Left ventricle myocardium superior (tissue), 1 donor: ENCODE data around the gene SLC23A2. TPM values are rescaled to one million over a fixed set of nuclear protein-coding genes. Genes with fewer than 3 reads are reported as not detected.

Experiments used
- ATAC-seq: fragments of 200-7000 bp; cut with Tn5 transposase; one replicate; pipeline ENCODE4 v1.9.1; 2020; ENCODE audit warnings: mild to moderate bottlenecking, moderate library complexity
- DNase-seq: peaks from one replicate; pipeline ENCODE4 v3.0.0-alpha.2; 2020
- intact Hi-C: fragments of 100-400 bp; cut with micrococcal nuclease; formaldehyde crosslinking; loops from one replicate; pipeline ENCODE4 v1.11.0; 2022
- total RNA-seq: library from RNA; stranded (reverse); fragmentation: NEBNext Ultra II Directional; extraction: Animal tissue kit (Norgen Biotek cat#: 25700); gene quantifications from one replicate; pipeline ENCODE4 v1.2.1, GENCODE V29; 2021
- donor health status: DM: no; HTN: yes; CAD: no; lungs with severe emphysema.

SLC23A2 gene
- total RNA-seq, 1 donor from 2014 or later: 6.4 TPM

DNA sequence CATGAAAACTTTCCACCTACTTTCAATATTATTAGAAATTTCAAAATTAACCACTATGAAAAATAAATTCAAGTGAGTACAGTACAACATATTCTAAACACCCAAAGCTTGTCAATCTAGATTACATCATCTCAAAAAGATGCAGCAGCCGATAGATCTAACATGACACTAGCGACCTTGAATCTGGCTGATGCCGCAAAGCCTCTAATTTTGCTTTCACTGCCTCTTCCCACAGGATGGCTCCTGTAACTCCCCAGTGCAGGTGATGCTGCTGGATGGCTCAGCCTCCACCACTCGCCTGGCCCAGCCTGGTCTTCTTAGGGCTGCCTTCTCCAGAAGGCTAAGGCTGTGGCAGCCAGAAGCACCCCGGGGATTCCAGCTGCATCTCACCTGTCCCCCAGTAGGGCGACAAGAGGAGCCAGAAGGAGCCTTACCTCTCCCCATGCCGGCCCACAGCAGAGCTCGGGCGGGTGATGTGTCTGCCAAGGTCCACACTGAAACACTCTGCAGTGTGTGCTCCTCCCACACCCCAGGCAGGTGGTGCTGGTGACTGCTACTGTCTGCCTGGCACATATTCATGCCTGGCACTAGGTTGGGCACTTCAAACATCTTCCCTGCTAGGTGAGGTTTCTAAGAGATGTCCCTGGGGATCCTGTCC, 82.1 kb downstream of the SLC23A2 start:
- intact Hi-C loops: no loop called here
- ATAC-seq: no peak
- no peak for DNase-seq

DNA sequence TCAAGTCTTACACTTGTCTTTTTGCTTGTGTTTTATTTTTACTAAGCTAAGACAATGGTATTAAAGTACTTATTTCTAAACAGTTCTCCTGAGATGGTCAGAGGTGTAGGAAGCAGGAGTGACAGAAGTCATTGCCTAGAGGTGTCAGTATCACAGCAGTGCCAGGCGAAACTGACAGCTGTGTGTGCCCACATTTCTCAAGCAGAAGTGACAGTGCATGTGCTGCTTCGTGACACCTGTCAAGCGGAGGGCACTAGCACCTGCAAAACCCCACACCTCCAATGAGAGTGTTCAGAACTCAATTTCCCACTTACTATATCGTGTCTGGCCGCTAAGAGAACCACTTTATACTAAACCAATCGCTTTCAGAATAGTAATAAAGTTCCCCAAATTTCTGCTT, 82.8 kb downstream of the SLC23A2 start:
- intact Hi-C loops: no loop called here

DNA sequence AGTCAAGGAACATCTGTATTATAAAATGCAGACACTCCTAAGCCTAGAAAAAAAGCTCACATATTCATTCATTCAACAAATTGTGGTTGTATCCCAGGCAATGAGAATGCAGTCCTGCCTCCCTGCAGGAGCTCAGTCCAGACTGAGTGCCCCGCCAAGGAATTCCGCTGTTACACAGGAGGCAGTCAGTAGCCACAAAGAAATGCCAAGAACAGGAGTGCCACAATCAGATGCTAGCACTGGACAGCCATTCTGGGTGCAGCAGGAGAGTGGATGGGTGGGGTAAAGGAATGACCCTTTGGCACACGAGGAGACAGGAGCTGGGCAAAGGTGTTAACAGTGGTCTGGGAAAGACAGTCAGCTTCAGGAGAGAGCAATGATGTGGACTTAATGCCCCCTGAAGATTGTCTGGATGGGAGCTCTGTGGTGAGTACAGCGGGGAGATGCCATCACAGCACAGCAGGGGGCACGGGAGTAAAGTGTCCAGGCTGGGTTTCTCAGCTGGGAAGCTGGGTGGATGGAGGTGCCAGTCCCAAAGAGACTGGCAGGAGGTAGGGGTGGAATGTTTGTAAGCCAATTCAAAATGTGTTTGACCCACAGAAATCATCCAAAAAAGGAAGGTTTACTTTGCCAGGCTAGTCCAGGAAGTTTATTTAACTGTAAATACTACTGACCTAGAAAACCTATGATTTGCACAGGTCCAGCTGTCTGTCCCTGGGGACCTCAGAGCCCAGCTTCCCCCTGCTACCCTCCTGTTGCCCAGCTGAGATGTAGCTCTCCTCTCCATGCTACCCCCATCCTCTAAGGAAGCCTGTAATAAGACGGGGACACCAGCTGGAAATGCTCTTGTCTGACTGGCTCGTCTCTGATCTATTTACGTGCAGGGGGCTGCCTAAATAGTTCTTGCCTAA, 84.1 kb downstream of the SLC23A2 start:
- DNase-seq: no peak
- peak; percentile 32 for ATAC-seq
- intact Hi-C loops: no loop called here

More for the DNA sequence above, 82.8 kb downstream of the SLC23A2 start:
- no peak for DNase-seq
- ATAC-seq: no peak

DNA sequence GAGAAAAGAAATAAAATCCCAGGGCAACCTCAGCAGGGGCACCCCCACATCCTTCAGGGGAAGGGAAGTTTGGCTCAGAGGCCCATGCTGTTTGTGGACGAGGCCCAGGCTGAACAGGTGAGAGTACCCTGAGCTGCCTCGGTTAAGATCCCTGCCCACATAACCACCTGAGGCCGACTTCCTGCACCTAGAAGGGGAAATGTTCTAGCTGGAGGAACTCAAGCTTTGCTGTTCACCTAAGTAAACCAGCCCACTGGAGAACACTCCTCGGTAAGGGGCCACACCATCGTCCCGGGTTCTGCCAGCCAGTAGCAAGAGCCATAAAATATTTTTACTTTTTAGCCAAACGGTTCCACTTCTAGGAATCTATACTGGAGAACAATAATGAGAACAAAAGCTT, 88.2 kb downstream of the SLC23A2 start:
- intact Hi-C loops: no loop called here
- DNase-seq (no peak), ATAC-seq (no peak)

DNA sequence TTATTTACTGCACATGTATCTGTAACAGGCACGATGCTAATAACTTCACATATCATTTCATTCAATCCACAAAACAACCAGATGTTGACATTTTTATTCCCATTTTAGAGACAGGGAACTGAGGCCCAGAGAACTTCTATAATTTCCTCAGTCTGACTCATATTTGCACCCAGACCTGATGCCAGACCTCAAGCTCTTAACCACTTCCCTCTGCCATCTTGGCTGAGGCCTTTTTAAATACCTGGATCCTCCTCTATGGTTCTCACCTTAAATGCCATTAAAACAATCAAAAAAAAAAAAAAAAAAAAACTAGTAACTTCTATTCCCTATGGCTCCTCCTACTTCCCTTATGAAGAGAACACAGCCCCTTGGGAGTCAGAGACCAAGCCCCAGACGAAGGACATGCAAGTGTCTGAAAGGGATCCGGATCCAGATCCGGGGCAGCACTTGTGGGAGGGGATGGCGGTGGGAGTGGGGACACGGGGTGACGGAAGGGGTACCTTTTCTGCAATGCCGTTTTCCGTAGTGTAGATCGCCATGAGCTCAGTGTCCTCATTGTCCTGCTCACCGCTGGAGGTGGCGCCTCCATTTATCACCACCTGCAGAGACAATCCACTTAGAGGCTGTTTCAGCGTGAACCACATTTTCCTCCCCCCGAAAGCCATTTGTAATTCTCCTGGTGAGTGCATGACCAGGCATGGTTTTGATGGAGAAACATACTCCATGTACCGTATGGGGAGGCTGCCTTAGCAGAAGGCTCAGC, 88.7 kb downstream of the SLC23A2 start:
- ATAC-seq (no peak), DNase-seq (no peak)
- intact Hi-C loops: no loop called here

DNA sequence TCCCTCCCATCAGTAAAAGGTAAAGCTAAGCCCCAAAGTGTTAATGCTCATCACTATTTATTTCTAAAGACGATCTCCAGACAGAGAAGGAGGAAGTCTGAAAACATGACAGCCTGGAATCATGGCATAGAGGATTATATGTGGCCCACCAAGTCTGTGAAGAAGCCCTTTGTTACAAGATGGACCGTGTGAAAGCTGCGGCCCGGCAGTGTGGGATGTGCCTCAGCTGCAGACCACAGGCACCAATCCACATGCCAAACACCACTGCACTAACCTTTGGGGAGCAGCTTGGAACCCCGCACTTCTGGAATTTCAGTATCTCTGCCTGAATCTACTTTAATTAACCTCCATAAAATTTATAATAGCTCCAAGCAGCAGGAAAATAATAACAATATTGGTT, 90.4 kb downstream of the SLC23A2 start:
- no peak for ATAC-seq
- intact Hi-C loops: no loop called here
- DNase-seq: no peak

DNA sequence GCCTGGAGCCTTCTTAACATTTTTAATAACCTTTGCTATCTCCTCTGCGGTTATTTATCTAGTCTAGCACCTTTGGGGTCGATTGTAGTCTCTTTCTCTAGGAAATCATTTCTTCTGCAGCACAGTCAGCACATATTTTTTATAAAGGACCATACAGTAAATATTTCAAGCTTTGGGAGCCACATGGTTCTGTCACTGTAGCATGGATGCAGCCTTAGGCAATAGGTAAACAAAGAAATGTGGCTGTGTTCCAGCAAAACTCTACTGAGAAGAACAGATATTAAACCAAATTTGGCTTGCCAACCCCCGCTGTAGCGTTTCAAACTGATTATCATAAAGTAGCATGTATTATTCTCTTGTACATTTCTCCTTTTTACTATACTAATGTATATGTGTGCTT, 95.7 kb downstream of the SLC23A2 start:
- intact Hi-C loops: no loop called here
- no peak for DNase-seq
- ATAC-seq: no peak

DNA sequence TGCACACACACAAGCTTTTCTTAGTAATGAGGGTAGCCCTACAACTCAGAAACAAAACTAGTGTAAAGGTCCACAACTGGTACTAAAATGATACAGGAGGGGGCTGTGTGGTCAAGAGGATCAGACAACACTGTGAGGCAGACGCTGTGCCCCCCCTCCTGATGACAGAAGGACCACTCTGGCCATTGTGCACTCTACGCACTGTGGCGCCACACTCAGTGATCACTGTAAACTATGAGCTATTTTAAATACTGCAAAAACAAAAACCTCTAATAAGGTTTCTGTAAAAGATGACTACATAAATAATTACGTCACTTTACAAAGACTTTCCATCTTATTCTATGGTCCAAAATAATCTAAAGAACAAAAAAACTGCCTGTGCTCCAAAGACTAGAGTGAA, 96.1 kb downstream of the SLC23A2 start:
- ATAC-seq (no peak), DNase-seq (no peak)
- intact Hi-C loops: no loop called here

DNA sequence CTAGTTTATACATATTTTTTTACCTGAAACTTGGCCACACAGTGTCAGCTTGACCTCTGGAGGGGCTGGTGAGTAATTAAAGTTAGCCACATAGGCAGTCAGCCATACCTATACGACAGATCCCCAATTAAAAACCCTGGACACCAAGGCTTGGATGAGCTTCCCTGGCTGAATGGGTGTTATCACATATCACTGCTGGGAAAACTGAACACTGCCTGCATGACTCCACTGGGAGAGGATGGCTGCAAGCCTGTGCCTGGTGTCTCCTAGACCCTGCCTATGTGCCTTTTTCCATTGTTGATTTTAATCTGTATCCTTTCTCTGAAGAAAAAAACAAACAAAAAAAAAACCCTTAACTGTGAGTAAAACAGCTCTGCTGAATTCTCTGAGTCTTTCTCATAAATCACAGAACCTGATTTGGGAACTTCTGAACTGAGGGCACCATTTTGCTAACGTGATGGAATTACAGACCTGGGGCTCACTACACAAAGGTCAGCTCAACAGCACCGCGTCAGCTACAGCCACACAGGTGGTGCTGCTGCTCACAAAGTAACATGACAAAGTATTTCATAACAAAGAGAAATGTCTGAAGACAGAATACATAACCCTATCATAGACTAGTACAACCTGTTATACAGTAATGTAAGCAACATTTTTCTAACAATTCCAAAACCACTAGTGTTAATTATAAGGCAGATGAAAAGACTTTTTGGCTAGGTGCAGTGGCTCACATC, 97.0 kb downstream of the SLC23A2 start:
- no peak for DNase-seq
- intact Hi-C loops: no loop called here
- ATAC-seq: no peak

DNA sequence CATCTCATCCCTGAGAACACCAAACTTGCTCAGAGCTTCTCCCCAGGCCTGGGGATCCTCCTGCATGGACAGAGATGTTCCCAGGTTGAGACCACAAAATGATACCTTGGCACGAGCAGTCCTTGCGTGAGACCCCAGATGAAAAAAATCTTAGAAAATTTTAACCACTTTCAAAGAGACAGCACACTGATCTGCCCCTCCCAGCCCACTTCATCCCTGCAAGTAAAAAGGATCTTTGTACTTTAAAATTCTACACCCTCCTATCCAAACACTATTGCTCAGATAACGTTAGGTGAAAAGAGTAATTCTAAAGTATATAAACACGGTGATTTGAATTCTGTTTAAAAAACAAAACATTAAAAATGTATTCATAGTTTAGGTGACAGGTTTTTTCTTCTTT, 98.5 kb downstream of the SLC23A2 start:
- ATAC-seq: no peak
- DNase-seq: no peak

DNA sequence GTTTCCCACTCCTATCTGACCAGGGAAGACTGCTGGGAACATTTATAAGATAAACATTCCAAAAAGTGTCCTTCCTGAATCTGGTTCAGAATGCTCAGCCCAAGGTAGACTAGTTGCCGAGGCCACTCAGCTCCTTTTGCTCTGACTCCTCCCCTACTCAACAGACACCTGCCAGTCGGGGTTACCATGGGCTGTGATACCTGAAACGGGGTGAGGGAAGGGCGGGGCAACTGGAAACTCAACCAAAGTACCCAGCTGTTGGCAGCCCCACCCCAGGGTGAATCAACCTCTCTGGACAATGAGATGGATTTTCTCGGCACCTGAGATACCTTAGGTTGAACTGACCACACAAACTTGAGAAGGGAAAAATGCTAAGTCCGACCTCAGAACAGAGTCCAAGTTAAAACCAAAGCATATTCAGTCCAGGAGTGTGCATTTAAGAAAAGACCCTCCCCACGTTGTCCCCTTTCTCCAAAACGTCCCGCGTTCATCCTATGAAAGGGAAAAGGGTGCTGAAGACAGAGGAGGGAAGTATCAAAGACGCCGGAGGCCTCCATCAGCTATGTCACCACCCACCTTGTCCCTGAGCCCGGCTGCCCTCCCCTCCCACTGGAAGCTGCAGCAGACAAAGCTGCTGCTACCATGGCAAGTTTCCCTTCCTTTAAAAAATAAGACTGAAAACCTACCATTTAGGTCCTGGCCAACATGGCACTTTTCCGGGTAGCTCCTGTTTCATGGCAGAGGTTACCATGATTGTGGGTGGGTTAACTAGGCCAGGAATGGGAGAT, 100.1 kb downstream of the SLC23A2 start:
- DNase-seq (no peak), ATAC-seq (no peak)
- intact Hi-C loops: no loop called here

More for the DNA sequence above, 98.5 kb downstream of the SLC23A2 start:
- intact Hi-C loops: no loop called here

DNA sequence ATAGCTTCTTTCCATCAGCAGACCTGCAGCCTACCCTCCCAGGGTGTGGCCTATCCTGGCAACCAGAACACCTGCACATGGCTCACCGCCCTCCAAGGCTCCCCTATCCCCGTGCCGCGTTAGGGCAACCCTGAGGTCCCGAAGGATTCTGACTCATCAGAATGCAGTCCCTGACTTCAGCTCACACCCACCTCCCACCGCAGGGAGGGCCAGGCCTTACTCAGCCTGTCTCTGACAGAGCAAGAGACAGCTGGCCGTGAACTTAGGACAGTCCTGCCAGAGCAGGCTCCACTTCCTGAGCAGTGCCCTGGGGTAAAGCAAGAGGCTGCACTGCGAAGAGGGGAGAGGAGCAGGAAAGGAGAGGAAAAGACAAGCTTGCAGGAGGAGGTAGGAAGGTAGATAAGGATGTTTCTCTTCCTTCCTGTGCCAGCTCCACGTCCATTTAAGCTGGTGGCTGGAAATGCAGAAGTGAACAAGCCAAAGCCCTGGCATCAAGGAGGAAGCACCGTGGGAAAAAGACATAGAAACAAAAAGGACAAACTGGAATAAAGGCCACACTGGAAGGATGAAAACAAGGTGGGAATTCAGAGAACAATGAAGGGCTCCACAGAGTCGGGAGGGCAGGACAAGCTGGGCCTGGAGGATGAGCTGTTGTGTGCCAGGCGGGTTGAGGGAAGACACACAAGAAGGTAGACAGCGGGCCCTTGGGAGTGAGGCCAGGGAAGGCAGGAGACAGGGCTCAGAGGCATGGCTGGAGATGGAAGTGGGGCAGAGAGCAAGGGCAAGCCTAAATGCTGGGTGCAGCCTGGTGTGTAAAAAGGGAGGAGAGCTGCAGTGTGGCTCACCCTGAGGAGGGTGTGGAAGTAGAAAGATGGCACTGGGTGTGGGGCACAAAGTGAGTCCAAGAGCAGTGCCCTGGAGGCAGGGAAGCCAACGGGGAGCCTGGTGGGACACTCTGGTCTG, 102.7 kb downstream of the SLC23A2 start:
- intact Hi-C loops: no loop called here
- DNase-seq (peak; percentile 61), ATAC-seq (peak; percentile 79)

DNA sequence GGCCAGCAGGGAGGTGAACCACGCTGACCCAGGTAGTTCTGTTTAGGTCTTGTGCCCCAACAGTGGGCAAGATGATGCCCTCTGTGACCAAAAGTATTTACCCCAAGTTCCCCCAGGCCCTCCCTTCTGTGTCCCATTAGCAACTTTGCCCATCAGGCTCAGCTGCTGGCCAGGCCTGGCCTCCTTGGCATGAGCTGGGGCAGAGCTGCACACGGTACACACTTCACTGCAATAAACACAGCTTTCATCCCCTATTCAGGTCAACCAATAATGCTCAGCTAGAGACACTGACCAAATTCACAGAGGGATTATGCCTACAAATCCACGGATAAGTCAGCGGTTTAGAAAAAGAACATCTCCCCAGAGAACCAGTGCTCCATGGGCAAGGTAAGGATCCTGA, 103.7 kb downstream of the SLC23A2 start:
- no peak for ATAC-seq
- DNase-seq: no peak
- intact Hi-C loops: no loop called here

DNA sequence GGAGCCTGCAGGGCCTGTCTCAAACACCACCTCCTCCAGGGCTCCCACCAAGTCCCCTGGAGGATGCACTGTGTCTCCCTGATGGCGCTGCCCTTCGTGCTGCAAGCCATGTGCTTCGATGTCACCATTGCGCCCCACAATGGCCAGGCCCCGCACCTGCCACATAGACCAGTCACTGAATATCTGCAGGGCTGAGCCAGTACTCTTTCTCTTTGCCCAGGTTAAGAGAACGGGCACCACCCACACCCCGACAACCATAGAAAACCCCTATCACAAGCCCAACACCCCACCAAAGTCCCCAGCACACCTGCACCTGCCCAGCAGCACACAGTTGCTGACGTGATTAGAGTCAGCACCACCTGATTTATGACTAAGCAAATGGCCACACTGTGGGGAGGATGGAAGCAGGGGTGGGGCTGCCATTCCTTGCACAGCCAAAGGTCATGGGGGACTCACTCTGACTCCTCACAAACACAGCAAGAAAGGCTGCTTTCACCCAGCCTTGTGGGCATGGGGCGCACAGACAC, 104.3 kb downstream of the SLC23A2 start:
- intact Hi-C loops: no loop called here
- ATAC-seq: no peak

DNA sequence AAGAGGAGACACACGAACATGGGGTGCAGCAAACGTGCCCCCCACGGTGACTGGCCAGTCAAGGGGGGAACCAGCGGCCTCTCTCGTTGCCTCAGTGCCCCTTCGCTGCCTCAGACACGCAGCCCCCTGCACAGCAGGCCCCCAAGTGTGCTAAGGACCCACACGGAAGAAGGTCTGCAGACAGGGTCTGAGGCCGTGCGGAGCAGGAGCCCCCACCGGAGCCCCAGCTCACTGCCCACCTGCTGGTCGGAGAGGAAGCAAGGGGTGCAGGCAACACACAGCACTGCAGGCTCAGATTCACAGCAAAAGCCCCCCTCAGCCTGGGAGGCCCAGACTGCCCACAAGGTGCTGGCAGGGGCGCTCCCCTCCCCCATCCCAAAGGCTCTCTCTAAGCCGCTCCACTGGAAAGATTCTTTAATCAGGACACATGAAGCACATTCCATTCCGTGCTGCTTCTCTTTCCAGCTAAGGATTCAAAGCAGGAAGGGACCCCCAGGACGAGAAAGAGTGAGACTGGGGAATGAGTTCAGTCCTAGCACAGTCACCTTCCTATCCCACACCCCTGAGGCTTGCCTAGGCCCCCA, 105.1 kb downstream of the SLC23A2 start:
- DNase-seq: no peak
- intact Hi-C loops: no loop called here

More for the DNA sequence above, 104.3 kb downstream of the SLC23A2 start:
- DNase-seq: no peak

DNA sequence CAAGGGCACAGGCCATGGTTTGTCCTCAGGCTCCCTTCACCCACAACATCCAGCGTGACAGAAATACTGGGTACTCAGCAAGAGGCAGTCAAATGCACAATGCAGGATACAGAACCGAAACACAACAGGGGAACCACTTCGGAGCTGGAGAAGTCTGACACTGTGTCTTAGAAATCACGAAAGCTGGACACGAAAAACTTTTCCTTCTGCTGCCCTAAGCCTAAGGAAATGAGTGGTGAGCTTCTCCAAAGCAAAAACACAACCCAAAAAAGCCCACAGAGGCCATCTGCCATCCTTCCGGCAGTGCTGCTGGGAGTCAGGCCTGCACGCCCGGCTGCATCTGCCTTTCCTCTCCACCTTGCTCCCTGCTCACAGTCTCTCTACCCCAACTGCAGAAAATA, 106.3 kb downstream of the SLC23A2 start:
- ATAC-seq (peak; percentile 24), DNase-seq (no peak)
- intact Hi-C loops: no loop called here

More for the DNA sequence above, 105.1 kb downstream of the SLC23A2 start:
- ATAC-seq: no peak

DNA sequence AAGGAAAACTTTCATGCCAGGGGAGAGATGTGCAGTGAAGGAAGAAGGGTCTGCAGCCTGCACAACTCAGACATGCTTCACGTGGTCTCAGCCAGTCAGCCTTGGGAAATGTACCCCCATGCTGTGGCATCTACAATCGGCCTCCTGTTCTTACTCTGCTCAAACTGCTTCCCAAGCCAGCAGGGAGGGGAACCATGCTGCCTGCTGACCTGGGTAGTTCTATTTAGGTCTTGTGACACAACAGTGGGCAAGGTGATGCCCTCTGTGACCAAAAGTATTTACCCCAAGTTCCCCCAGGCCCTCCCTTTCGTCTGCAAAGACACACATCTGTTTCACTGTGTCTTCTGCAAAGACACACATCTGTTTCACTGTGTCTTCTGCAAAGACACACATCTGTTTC, 106.9 kb downstream of the SLC23A2 start:
- ATAC-seq (peak; percentile 39), DNase-seq (no peak)
- intact Hi-C loops: no loop called here
